Retina (tissue), 1 donor: Measurements from ENCODE around the gene MYO18B.

Source experiments
- DNase-seq: peaks from one replicate; pipeline ENCODE4 v3.0.0-alpha.2; 2016

MYO18B gene

GRCh38 chr22:25874327-25874726 lies 132.3 kb downstream of the MYO18B start:
- DNase-seq: no peak

- no peak for DNase-seq
Measured at GRCh38 chr22:25875461-25875860, 133.5 kb downstream of the MYO18B start.

GRCh38 chr22:25876871-25877270 lies 134.9 kb downstream of the MYO18B start:
- no peak for DNase-seq

- no peak for DNase-seq
Measured at GRCh38 chr22:25878933-25879332, 136.9 kb downstream of the MYO18B start.

- DNase-seq: no peak
Measured at GRCh38 chr22:25880524-25880923, 138.5 kb downstream of the MYO18B start.

GRCh38 chr22:25881210-25881755 lies 139.3 kb downstream of the MYO18B start:
- peak; percentile 85 for DNase-seq

GRCh38 chr22:25882360-25882759 lies 140.4 kb downstream of the MYO18B start:
- DNase-seq: no peak

GRCh38 chr22:25883482-25884033 lies 141.6 kb downstream of the MYO18B start:
- peak; percentile 42 for DNase-seq

GRCh38 chr22:25884121-25884520 lies 142.1 kb downstream of the MYO18B start:
- peak; percentile 40 for DNase-seq

- DNase-seq: no peak
Measured at GRCh38 chr22:25888399-25889054, 146.5 kb downstream of the MYO18B start.

GRCh38 chr22:25890651-25891050 lies 148.7 kb downstream of the MYO18B start:
- DNase-seq: no peak

- DNase-seq: no peak
Measured at GRCh38 chr22:25892678-25893077, 150.7 kb downstream of the MYO18B start.

GRCh38 chr22:25895678-25896077 lies 153.7 kb downstream of the MYO18B start:
- DNase-seq: no peak

- no peak for DNase-seq
Measured at GRCh38 chr22:25896098-25896497, 154.1 kb downstream of the MYO18B start.

- no peak for DNase-seq
Measured at GRCh38 chr22:25896592-25896991, 154.6 kb downstream of the MYO18B start.

- no peak for DNase-seq
Measured at GRCh38 chr22:25898707-25899365, 156.8 kb downstream of the MYO18B start.

GRCh38 chr22:25899566-25899965 lies 157.6 kb downstream of the MYO18B start:
- DNase-seq: no peak

- DNase-seq: no peak
Measured at GRCh38 chr22:25900390-25900789, 158.4 kb downstream of the MYO18B start.

GRCh38 chr22:25900880-25901279 lies 158.9 kb downstream of the MYO18B start:
- DNase-seq: no peak

GRCh38 chr22:25902402-25902801 lies 160.4 kb downstream of the MYO18B start:
- no peak for DNase-seq

- no peak for DNase-seq
Measured at GRCh38 chr22:25903294-25903693, 161.3 kb downstream of the MYO18B start.

- DNase-seq: no peak
Measured at GRCh38 chr22:25908212-25908611, 166.2 kb downstream of the MYO18B start.

GRCh38 chr22:25908755-25909154 lies 166.8 kb downstream of the MYO18B start:
- DNase-seq: no peak
